Endothelial cell (in vitro differentiated cells): ENCODE results near the gene SNRPB2. TPM values are rescaled to one million over a fixed set of nuclear protein-coding genes. Genes with fewer than 3 reads are reported as not detected.

ENCODE experiments used
- DNase-seq: peaks from one replicate; pipeline ENCODE4 v3.0.0; 2021; ENCODE audit warnings: low spot score
- H3K27ac Mint-ChIP-seq: one replicate; pipeline ENCODE4 v1.8.0; 2021; ENCODE audit warnings: mixed read lengths, inconsistent platforms; ENCODE audit not compliant: unreplicated experiment
- H3K27me3 Mint-ChIP-seq: one replicate; pipeline ENCODE4 v1.8.0; 2021; ENCODE audit warnings: mild to moderate bottlenecking, moderate library complexity, mixed read lengths, inconsistent platforms; ENCODE audit not compliant: unreplicated experiment
- H3K36me3 Mint-ChIP-seq: one replicate; pipeline ENCODE4 v1.8.0; 2021; ENCODE audit warnings: mild to moderate bottlenecking, low read depth, mixed read lengths, inconsistent platforms; ENCODE audit not compliant: unreplicated experiment
- H3K4me1 Mint-ChIP-seq: one replicate; pipeline ENCODE4 v1.8.0; 2021; ENCODE audit warnings: mild to moderate bottlenecking, mixed read lengths, inconsistent platforms; ENCODE audit not compliant: unreplicated experiment
- H3K4me3 Mint-ChIP-seq: one replicate; pipeline ENCODE4 v1.8.0; 2021; ENCODE audit warnings: mild to moderate bottlenecking, mixed read lengths, inconsistent platforms; ENCODE audit not compliant: unreplicated experiment
- H3K9me3 Mint-ChIP-seq: one replicate; pipeline ENCODE4 v1.8.0; 2021; ENCODE audit warnings: mixed read lengths, inconsistent platforms; ENCODE audit not compliant: unreplicated experiment
- CTCF ChIP-seq: fragments of 200-600 bp; sonication (generic); IDR thresholded peaks from one replicate; pipeline ENCODE4 v1.5.0; 2021; ENCODE audit warnings: antibody characterized with exemption; ENCODE audit not compliant: unreplicated experiment
- total RNA-seq: library from RNA; stranded (reverse); fragmentation: NEBNext Ultra II Directional; extraction: Animal tissue kit (Norgen Biotek cat#: 25700); gene quantifications from one replicate; pipeline ENCODE4 v1.2.1, GENCODE V29; 2021; ENCODE audit not compliant: unreplicated experiment

Gene SNRPB2
- total RNA-seq, 1 donor from 2014 or later: 61.9 TPM

- no peak overlapping the region for H3K4me3 Mint-ChIP-seq
- H3K36me3 Mint-ChIP-seq: no peaks in the 10 kb centered on the region
- H3K4me1 Mint-ChIP-seq: no peaks in the 10 kb centered on the region
- peaks cover 1% of the 10 kb centered on the region for H3K27me3 Mint-ChIP-seq
- no peak overlapping the region for H3K27ac Mint-ChIP-seq
- H3K9me3 Mint-ChIP-seq: no peaks in the 10 kb centered on the region
- no peak for TF ChIP-seq CTCF
- no peak for DNase-seq
These were observed 48.3 kb downstream of the SNRPB2 start for GRCh38 chr20:16778159-16778558.

GRCh38 chr20:16781496-16781895 lies 51.7 kb downstream of the SNRPB2 start:
- Mint-ChIP-seq H3K9me3 (no peaks in the 10 kb centered on the region), H3K4me3 (no peak overlapping the region), H3K36me3 (no peaks in the 10 kb centered on the region), H3K27me3 (peaks cover 1% of the 10 kb centered on the region), H3K4me1 (no peaks in the 10 kb centered on the region), H3K27ac (no peak overlapping the region)
- TF ChIP-seq CTCF: no peak
- DNase-seq: no peak

- no peaks in the 10 kb centered on the region for H3K4me1 Mint-ChIP-seq
- H3K27me3 Mint-ChIP-seq: peaks cover 1% of the 10 kb centered on the region
- no peak for TF ChIP-seq CTCF
- no peak overlapping the region for H3K27ac Mint-ChIP-seq
- no peak for DNase-seq
- H3K9me3 Mint-ChIP-seq: no peaks in the 10 kb centered on the region
- H3K4me3 Mint-ChIP-seq: no peak overlapping the region
- H3K36me3 Mint-ChIP-seq: no peaks in the 10 kb centered on the region
These were observed 55.4 kb downstream of the SNRPB2 start for GRCh38 chr20:16785226-16785625.

Other genes with a start within 250 kb of the SNRPB2 start
- 10.5 TPM for gene KIF16B, start 156.6 kb upstream of the SNRPB2 start, total RNA-seq
- gene OTOR, start 18.3 kb downstream of the SNRPB2 start, total RNA-seq: 4.5 TPM